NCI-H446 treated with DMSO at 0.1 percent for 48 hours (cell line): ENCODE measurements around the gene DDIAS.
A peak's percentile ranks its signal among the peaks of the same experiment; 100 is the strongest.
"Not testable (repeated sequence)": the region's sequence is repeated elsewhere in the genome, so short reads cannot be mapped to it uniquely, and the experiment has no call there.

Experiments
- DNase-seq: peaks from one replicate; lab custom pipeline; 2025; lab: John Stamatoyannopoulos, UW

The DDIAS gene

GRCh38 chr11:82901165-82901921 lies at the start of gene DDIAS:
TSS of gene DDIAS (plus strand) at chr11:82901736. CDS start at chr11:82914739, 13,003 bp downstream.
- DNase-seq, result peak; percentile 97

DNA sequence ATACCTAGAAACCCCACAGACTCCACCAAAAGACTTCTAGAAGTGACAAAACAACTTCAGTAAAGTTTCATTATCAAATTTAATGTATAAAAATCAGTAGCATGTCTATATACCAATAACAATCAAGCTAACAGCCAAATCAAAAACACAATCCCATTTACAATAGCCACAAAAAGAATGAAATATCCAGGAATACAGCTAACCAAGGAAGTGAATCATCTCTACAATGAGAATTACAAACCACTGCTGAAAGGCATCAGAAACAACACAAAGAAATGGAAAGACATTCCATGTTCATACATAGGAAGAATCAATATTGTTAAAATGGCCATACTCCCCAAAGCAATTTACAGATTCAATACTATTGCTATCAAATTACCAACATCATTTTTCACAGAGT lies 47.3 kb upstream of the DDIAS start:
- no peak for DNase-seq

- not testable (repeated sequence) for DNase-seq
These were observed 46.6 kb upstream of the DDIAS start for GRCh38 chr11:82854916-82855315.

- DNase-seq, result no peak
These were observed 45.9 kb upstream of the DDIAS start for GRCh38 chr11:82855616-82856015.

- DNase-seq, result no peak
These were observed 44.4 kb upstream of the DDIAS start for GRCh38 chr11:82857145-82857544.

DNA sequence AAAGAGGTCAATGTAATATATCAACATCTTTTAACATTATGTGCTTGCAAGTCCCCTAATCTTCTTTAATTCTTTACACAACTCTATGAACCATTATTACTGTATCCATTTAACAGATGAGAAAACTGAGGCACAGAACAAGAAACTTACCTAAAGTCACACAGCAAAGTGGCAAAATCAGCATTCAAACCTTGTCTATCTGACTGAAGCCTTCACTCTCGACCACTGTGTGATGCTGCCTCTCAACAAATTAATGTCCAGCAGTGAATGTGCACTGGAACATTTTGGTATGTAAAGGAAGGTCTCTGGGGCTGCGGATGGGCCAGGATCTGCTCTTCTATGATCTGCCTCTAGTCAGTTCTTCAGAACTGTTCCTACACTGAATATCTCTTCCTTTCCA lies 43.4 kb upstream of the DDIAS start:
- DNase-seq, result no peak

- DNase-seq, result peak; percentile 59
These were observed 42.9 kb upstream of the DDIAS start for GRCh38 chr11:82858556-82859091.

DNA sequence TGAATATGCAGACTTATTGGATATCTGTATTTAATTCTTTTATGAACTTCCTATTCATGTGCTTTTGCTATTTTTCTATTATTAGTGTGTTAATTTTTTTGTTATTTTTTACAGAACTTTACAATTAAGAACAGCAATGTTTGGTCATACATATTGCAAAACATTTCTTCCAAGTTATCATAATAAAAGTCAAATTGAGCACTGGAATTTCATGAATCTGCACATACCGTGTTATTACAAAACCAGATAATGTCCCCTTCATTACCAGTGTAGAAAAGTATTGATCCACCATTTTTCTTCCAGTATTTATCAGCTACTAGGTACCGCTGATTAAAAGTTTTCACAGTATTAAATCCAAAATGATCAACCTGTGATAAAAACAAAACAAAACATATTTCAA lies 41.8 kb upstream of the DDIAS start:
- no peak for DNase-seq

- no peak for DNase-seq
These were observed 39.2 kb upstream of the DDIAS start for GRCh38 chr11:82862379-82862778.

GRCh38 chr11:82863209-82863608 lies 38.3 kb upstream of the DDIAS start:
- no peak for DNase-seq

DNA sequence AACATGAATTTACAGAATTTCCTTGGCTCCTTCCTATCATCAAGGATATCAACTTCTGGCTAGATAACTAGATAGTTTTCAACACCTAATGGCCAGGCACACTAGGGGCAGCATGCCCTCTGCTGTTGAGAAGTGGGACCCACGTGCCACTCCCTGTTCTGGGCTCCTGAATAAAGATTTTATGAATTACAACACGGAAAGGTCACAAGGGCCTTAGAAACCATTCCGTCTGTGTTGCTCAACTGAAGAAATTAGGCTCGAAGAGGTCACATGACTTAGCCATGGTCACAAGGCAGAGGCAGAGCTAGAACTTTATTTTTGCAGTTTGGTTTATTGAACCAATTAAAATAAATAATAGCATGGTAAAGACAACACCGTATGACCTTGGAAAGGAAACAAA lies 37.3 kb upstream of the DDIAS start:
- DNase-seq, result peak; percentile 79

GRCh38 chr11:82865841-82866240 lies 35.7 kb upstream of the DDIAS start:
- no peak for DNase-seq

DNA sequence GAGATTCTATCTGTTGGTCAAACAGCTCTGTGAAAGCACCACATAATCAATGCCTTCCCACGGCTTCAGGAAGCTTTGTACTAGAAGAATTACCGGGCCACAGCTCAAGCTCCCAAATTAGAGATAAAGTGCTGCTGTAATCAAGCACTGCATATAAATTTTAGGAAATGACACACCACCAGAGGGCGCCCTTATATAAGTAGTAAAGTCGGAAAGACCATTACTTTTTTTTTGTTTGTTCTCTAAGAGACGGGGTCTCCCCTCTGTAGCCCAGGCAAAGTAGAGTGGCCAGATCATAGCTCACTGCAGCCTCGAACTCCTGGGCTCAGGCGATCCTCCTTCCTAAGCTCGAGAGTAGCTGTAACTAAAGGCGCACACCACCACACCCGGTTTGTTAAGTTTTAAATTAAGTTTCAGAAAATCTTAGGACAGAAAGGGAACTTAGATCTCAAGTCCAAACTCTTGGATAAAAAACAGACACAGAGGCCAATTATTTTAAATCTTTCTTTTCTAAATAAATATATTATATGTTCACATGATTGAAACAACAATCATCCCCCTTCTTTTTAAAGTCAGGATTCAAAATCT lies 33.9 kb upstream of the DDIAS start:
- DNase-seq, result peak; percentile 81

DNA sequence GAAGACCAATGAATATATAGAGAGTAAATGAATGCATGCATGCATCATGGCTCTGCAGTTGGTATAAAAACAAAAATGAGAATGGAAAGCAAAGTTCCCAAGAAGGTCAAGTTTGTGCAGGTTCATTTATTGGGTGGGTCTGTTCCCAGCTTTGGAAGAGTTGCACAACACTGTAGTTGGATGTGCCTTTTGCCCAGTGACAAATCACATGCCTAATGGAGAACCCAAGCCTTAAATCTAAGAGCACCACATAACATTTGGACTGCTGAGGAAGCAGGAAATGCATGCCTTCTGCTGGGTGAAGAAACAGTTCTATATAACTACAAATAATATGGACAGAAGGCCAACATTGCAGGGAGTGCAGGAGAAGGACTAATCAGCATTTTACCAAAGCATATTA lies 31.9 kb upstream of the DDIAS start:
- no peak for DNase-seq

DNA sequence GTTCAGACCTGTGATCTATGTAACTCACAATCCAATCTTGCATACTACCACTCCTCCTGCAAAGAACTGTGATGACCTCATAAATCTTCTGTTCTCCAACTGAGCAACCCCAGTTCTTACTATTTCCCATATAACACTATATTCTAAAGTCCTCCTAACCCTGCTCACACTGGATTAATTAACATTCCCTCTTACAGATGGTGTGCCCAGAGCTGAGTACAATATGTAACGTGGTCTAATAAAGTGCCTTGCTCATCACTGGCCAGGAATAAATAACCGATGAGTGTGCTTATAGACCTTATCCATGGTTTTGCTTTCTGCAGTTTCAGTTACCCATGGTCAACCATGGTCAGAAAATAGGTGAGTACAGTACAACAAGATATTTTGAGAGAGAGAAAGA lies 29.9 kb upstream of the DDIAS start:
- no peak for DNase-seq

DNA sequence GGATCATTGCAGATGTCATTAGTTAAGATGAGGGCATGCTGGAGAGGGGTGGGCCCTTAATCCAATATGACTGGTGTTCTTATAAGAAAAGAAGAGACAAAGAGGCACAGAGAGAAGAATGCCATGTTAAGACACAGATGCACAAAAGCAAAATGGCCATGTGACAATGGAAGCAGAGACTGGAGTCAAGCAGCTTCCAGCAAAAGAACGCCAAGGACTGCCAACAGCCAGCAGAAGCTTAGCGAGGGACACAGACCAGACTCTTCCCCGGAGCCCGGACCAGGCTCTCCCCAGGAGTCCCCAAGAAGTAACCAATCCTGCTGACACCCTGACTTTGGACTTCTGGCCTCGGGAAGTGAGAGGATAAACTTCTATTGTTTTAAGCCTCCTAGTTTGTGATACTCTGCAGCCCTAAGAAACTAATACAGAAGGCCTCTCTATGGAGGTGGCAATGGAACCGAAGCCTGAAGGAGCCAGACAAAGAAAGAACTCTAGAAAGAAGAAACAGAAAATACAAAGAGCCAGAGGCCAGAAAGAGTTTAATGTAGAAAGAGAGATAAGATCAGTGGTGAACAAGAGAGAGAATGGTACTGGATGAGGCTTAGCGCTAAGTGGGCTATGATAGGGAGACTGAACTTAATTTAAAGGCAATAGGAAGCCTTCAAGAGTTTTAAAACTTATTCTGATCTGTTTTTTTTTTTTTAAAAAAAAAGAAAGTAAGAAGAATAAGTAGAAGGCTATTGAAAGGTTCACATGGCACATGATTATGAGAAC lies 29.0 kb upstream of the DDIAS start:
- no peak for DNase-seq

DNA sequence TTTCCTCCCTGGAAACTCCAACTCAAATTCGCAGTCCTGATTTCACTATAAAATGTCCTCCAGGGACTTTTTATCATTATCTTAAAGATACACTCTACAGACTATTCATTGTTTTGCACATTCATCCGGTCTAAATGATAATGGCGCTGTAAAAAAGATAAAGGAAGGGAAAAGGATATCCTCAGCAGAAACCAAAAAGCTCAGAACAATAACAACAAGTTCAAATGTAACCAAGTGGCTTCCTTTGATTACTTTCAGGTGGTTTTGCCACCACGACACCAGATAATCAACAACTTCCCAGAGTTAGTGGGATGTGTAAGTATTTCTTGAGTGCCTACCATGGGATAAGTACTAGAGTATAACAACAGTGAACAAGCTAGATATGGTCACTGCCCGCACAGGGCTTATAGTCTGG lies 27.6 kb upstream of the DDIAS start:
- DNase-seq, result no peak

DNA sequence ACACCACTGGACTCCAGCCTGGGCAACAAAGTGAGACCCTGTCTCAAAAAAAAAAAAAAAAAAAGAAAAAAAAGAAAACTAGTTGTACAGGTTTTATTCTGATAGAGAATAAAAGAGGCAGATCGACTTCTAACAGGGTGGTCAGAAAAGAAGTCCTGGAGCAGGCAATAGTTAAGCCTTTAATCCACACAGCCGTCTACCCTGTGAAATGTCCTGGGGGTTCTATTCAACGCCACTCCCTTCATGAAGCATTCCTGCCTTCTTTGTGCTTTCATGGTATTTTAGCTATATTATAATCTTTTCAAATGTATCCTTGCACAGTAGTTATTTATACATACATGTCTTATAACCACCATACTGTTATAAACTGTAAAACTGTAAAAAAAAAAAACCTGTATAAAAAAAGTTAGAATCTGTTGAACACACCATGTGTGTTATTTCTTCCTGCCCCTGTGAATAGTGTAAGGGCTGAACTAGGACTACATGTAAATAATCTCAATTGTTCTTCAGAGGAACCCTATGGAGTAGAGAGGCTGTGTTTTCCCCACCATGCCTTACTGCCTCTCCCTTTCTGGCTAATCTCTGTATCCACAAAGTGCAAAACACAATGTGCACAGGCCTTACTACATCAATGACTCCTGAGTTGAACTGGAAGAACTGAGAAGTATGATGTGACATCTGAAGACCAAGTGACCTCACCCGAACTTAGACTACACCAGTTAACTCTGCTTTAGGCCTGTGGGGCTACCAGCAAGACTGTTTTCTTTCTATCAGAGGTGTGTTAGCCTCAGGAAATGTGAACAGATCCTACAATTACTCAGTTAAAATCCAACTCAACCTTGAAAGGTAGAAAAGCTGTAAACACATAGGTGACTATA lies 26.7 kb upstream of the DDIAS start:
- no peak for DNase-seq

- DNase-seq, result no peak
These were observed 17.7 kb upstream of the DDIAS start for GRCh38 chr11:82883853-82884252.

DNA sequence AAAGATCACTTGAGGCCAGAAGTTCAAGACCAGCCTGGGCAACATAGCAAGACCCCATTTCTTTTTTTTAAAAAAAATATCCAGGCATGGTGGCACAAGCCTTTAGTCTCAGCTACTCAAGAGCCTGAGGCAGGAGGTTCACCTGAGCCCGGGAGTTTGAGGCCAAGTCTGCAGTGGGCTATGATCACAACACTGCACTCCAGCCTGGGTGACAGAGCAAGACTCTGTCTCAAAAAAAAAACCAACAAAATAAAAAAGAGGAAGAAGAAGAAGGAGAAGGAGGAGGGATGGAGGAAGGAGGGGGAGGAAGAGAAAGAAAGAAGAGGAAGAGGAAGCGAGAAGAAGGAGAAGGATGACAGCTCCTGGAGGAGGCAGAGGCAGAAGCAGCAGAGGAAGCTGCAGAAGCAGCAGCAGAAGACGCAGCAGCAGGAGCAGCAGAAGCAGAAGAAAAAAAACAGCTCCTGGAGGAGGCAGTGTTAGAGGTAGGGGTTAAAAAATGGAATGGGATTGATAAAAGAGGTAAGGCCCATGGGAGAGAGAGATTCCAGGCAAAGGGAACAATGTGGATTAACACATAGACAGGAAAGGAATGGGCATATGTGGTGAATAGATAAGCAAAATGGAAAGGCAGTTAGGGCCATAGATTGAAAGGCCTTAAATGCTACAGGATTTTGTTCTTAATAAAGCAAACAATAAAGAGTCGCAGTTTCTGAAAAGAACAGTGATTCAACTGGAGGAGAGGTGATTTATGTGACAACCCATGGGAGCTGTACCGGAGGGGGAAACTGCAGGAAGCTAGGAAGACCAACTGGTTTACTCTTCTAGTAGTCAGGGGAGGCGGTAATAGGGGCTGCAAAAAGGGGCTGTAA lies 12.2 kb upstream of the DDIAS start:
- DNase-seq, result no peak

- no peak for DNase-seq
These were observed 11.6 kb upstream of the DDIAS start for GRCh38 chr11:82890002-82890341.
